ENCODE measurements around the gene BRWD1. TPM values are rescaled to one million over a fixed set of nuclear protein-coding genes. Genes with fewer than 3 reads are reported as not detected.
"Not testable (repeated sequence)": the region's sequence is repeated elsewhere in the genome, so short reads cannot be mapped to it uniquely, and the experiment has no call there.

Gene BRWD1
- total RNA-seq, 2 donors from 2014 or later = 24.5 to 32.0 TPM

GRCh38 chr21:39312112-39313041, 1.1 kb downstream of the BRWD1 start:
- intact Hi-C loops (cut with DNase I) = loop anchor here (2.0 to 10.0 kb wide), 4 partner anchors 35 to 132 kb away; partner anchors contain the start of genes HMGN1 (in 1 of the 2) and LCA5L (in 1 of the 2)
- peak; percentile 87 to 90 for ATAC-seq
- DNase-seq = peak; percentile 94

- ATAC-seq (no peak), DNase-seq (no peak)
- intact Hi-C loops (cut with DNase I) = loop anchor here (5.0 to 10.0 kb wide), 3 partner anchors 36 to 134 kb away; partner anchors contain the start of genes HMGN1 (in 1 of the 2) and LCA5L (in 1 of the 2)
These were observed 2.3 kb downstream of the BRWD1 start for GRCh38 chr21:39311164-39311563.

- intact Hi-C loops (cut with DNase I) = no loop called here
- ATAC-seq = no peak
- DNase-seq = no peak
These were observed 6.0 kb downstream of the BRWD1 start for GRCh38 chr21:39307466-39307865.

- DNase-seq = no peak
- ATAC-seq = no peak
- intact Hi-C loops (cut with DNase I) = no loop called here
These were observed 12.8 kb downstream of the BRWD1 start for GRCh38 chr21:39300587-39300986.

- ATAC-seq (no peak), DNase-seq (no peak)
- intact Hi-C loops (cut with DNase I) = no loop called here
These were observed 16.5 kb downstream of the BRWD1 start for GRCh38 chr21:39296891-39297290.

- intact Hi-C loops (cut with DNase I) = no loop called here
These were observed 24.4 kb downstream of the BRWD1 start for GRCh38 chr21:39288987-39289386.

GRCh38 chr21:39282911-39283310, 30.5 kb downstream of the BRWD1 start:
- ATAC-seq (no peak), DNase-seq (no peak)
- intact Hi-C loops (cut with DNase I) = no loop called here

More at GRCh38 chr21:39288987-39289386, 24.4 kb downstream of the BRWD1 start:
- no peak for ATAC-seq
- DNase-seq = no peak

GRCh38 chr21:39281853-39282252, 31.6 kb downstream of the BRWD1 start:
- ATAC-seq = no peak
- DNase-seq = no peak
- intact Hi-C loops (cut with DNase I) = no loop called here

GRCh38 chr21:39281207-39281606, 32.2 kb downstream of the BRWD1 start:
- intact Hi-C loops (cut with DNase I) = no loop called here
- no peak for ATAC-seq
- no peak for DNase-seq

- DNase-seq (no peak), ATAC-seq (no peak)
- intact Hi-C loops (cut with DNase I) = no loop called here
These were observed 43.8 kb downstream of the BRWD1 start for GRCh38 chr21:39269620-39270019.

GRCh38 chr21:39265603-39266002, 47.8 kb downstream of the BRWD1 start:
- DNase-seq (no peak), ATAC-seq (no peak)
- intact Hi-C loops (cut with DNase I) = no loop called here

- ATAC-seq (no peak), DNase-seq (no peak)
- intact Hi-C loops (cut with DNase I) = no loop called here
These were observed 50.1 kb downstream of the BRWD1 start for GRCh38 chr21:39263372-39263771.

GRCh38 chr21:39258207-39258606, 55.2 kb downstream of the BRWD1 start:
- intact Hi-C loops (cut with DNase I) = no loop called here
- DNase-seq (no peak), ATAC-seq (no peak)

- DNase-seq (no peak), ATAC-seq (no peak)
- intact Hi-C loops (cut with DNase I) = no loop called here
These were observed 62.1 kb downstream of the BRWD1 start for GRCh38 chr21:39251326-39251725.

GRCh38 chr21:39238275-39238674, 75.2 kb downstream of the BRWD1 start:
- ATAC-seq (no peak), DNase-seq (no peak)
- intact Hi-C loops (cut with DNase I) = no loop called here

- no peak for DNase-seq
- no peak for ATAC-seq
- intact Hi-C loops (cut with DNase I) = no loop called here
These were observed 80.6 kb downstream of the BRWD1 start for GRCh38 chr21:39232861-39233291.

GRCh38 chr21:39224930-39225329, 88.5 kb downstream of the BRWD1 start:
- no peak for DNase-seq
- intact Hi-C loops (cut with DNase I) = no loop called here
- no peak for ATAC-seq

GRCh38 chr21:39221997-39222486, 91.4 kb downstream of the BRWD1 start:
- DNase-seq (no peak), ATAC-seq (no peak)
- intact Hi-C loops (cut with DNase I) = no loop called here

GRCh38 chr21:39221282-39221996, 92.0 kb downstream of the BRWD1 start:
- ATAC-seq = no peak
- no peak for DNase-seq
- intact Hi-C loops (cut with DNase I) = no loop called here

- intact Hi-C loops (cut with DNase I); DNase-seq; ATAC-seq: not testable (repeated sequence)
These were observed 92.6 kb downstream of the BRWD1 start for GRCh38 chr21:39220875-39221274.
